ENCODE data around the gene TTC29. TPM values are rescaled to one million over a fixed set of nuclear protein-coding genes. Genes with fewer than 3 reads are reported as not detected.
A peak's percentile ranks its signal among the peaks of the same experiment; 100 is the strongest.

TTC29 gene
- total RNA-seq (2014; rRNA removed; shearing (Covaris generic)) = not detected in 2 replicates
- polyA plus RNA-seq (2015; cell fraction: cytosol; rRNA removed) = not detected in 2 replicates
- not detected in 2 replicates for polyA plus RNA-seq (2015; cell fraction: nucleus; rRNA removed)

GRCh38 chr4:146945556-146946374, at the start of gene TTC29:
Gene TTC29, minus strand, starts transcription at chr4:146945864. Its CDS starts 5,969 bp downstream, at chr4:146939895.
- in situ Hi-C loops (cut with HindIII; ENCODE audit: low pct_unique_long_range_greater_than_20kb, low sequenced_read_pairs) = no loop called here
- peak; percentile 76 for DNase-seq (ENCODE audit: low read depth, low spot score)

DNA sequence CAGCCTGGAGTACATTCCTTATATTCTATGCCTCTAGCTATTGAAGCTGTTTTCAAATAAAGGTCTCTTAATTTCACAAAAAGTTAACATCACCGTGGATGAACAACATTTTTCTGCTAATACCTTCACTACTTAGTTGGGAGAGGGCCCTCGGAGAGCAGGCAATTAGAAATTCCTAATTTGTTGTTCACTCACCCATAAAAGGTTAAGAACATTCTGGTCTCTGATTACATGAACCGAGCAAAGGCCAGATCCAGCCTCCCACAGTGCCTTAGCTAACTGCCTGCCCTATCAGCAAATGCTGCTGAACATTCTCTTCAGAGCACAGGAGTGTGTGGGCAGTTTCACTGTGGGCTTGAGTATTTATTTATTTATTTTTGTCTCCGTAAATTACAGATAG, 36.0 kb upstream of the TTC29 start:
- in situ Hi-C loops (cut with HindIII; ENCODE audit: low pct_unique_long_range_greater_than_20kb, low sequenced_read_pairs) = no loop called here
- DNase-seq (ENCODE audit: low read depth, low spot score) = no peak

DNA sequence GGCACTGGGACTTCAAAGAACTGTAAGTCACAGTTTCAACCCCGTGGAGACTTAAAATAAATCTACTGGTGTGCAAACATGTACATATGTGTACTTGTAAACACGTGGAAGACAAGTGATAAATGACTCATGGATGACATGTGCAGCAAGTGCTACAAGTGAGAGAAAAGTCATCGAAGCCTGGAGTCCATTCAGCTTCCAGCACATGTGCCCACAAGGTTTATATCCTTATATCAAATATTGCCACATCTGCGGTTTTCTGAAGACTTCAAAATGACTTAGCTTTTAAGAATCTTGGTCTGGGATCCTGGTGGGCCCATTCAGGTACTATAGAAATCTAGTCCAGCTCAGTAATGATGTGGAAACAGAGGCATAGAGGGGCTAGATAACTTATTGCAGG, 33.0 kb upstream of the TTC29 start:
- DNase-seq (ENCODE audit: low read depth, low spot score) = no peak
- in situ Hi-C loops (cut with HindIII; ENCODE audit: low pct_unique_long_range_greater_than_20kb, low sequenced_read_pairs) = no loop called here

DNA sequence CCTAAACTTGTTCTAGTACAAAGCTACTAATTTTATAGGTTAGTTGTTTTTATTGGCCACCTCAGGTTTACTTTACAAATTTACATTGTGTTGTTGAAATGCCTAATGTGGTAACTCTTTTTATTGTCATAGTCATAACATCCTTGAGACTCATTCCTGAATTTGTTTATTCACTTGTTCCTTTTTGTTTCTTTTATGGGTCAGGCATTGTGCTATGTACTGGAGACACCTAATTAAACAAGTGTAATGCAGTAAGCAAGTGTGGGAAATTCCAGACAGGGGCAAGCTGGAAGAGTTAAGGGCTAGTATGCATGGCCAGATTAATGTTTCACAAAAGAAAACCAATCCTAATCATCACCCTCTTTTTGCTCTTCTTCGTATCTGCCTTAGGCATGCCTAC, 30.5 kb upstream of the TTC29 start:
- no peak for DNase-seq (ENCODE audit: low read depth, low spot score)
- in situ Hi-C loops (cut with HindIII; ENCODE audit: low pct_unique_long_range_greater_than_20kb, low sequenced_read_pairs) = no loop called here

- DNase-seq (ENCODE audit: low read depth, low spot score) = no peak
- in situ Hi-C loops (cut with HindIII; ENCODE audit: low pct_unique_long_range_greater_than_20kb, low sequenced_read_pairs) = no loop called here
These were observed 29.9 kb upstream of the TTC29 start for GRCh38 chr4:146975527-146975926.

- DNase-seq (ENCODE audit: low read depth, low spot score) = no peak
- in situ Hi-C loops (cut with HindIII; ENCODE audit: low pct_unique_long_range_greater_than_20kb, low sequenced_read_pairs) = no loop called here
These were observed 29.4 kb upstream of the TTC29 start for GRCh38 chr4:146975036-146975435.

GRCh38 chr4:146972036-146972435, 26.4 kb upstream of the TTC29 start:
- DNase-seq (ENCODE audit: low read depth, low spot score) = no peak

DNA sequence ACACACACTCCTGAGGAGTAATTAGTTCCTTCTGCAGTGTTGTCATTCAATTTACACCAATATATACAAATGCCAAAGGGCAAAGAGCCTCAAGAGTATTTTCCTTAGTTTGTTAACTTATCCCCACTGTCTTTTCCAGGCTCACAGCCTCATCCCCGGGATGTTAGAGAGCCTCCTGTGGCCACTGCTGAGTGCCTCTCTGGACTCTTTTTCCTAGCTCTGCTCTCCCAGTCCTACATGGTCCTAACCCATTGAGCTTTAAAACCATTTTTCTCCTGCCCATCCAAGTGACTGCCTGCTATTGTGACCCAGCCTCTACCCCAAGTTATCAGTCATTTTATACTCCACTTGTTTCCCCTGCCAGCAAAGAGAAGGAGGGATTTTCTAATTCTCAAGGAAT, 23.5 kb upstream of the TTC29 start:
- DNase-seq (ENCODE audit: low read depth, low spot score) = no peak
- in situ Hi-C loops (cut with HindIII; ENCODE audit: low pct_unique_long_range_greater_than_20kb, low sequenced_read_pairs) = no loop called here

More at GRCh38 chr4:146972036-146972435, 26.4 kb upstream of the TTC29 start:
- in situ Hi-C loops (cut with HindIII; ENCODE audit: low pct_unique_long_range_greater_than_20kb, low sequenced_read_pairs) = no loop called here

DNA sequence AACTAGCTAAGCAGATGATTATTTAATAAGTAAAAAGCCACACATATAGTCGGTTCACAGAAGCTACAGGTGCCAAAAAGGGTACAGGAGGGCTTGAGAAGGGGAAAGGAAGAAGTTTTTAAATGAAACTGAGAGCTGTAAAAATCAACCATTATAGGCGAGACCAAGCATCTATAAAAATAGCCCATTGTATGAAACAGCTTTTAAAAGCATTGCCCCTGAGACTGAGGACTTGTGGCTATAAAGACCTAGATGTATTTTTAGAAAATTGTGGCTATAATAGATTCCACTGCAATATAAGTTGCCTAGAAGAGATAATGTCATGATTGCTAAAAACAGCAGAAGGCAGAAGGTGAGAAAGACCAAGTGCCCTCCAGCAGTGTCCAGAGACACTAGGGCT, 15.0 kb upstream of the TTC29 start:
- no peak for DNase-seq (ENCODE audit: low read depth, low spot score)
- in situ Hi-C loops (cut with HindIII; ENCODE audit: low pct_unique_long_range_greater_than_20kb, low sequenced_read_pairs) = no loop called here

DNA sequence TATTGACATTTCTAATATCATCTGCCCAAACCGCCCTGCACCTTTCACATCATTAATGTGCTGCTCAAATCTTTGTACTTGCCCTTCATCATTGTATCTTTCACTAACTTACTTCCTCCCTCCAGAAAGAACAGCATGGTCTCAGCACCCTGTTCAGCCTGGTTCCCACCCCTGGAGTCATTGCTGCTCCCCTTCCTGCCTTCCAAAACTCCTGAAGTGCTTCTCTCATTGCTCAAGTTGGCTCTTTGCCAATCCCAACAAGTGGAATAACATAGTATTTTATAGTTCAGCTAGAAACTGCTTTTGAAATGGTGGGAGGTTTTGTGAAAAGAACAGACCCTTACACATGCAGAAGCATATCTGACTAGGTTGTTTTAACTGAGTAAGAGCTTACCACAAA, 14.0 kb upstream of the TTC29 start:
- in situ Hi-C loops (cut with HindIII; ENCODE audit: low pct_unique_long_range_greater_than_20kb, low sequenced_read_pairs) = no loop called here
- no peak for DNase-seq (ENCODE audit: low read depth, low spot score)

GRCh38 chr4:146957237-146957636, 11.6 kb upstream of the TTC29 start:
- DNase-seq (ENCODE audit: low read depth, low spot score) = no peak
- in situ Hi-C loops (cut with HindIII; ENCODE audit: low pct_unique_long_range_greater_than_20kb, low sequenced_read_pairs) = no loop called here

GRCh38 chr4:146952896-146953295, 7.2 kb upstream of the TTC29 start:
- no peak for DNase-seq (ENCODE audit: low read depth, low spot score)
- in situ Hi-C loops (cut with HindIII; ENCODE audit: low pct_unique_long_range_greater_than_20kb, low sequenced_read_pairs) = no loop called here

DNA sequence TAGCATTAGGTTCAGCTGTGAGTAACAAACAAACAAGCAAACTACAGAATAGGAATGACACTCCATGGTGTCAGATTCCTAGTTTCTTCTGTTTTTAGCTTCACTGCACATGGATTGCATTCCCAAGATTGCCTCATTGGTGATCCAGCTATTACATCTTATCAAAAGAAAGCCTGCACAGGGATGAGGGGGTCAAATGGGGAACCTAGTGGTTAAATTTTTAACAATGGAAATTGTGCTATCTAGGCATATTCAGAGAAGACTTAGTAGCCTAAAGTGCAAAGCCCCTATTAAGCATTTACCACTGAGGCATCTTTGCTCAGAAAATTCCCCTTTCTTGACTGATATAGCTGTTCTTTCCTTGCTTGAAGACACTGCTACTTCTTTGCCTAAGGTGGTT, 3.9 kb upstream of the TTC29 start:
- in situ Hi-C loops (cut with HindIII; ENCODE audit: low pct_unique_long_range_greater_than_20kb, low sequenced_read_pairs) = no loop called here
- no peak for DNase-seq (ENCODE audit: low read depth, low spot score)

GRCh38 chr4:146943691-146944375, 1.8 kb downstream of the TTC29 start:
- DNase-seq (ENCODE audit: low read depth, low spot score) = no peak
- in situ Hi-C loops (cut with HindIII; ENCODE audit: low pct_unique_long_range_greater_than_20kb, low sequenced_read_pairs) = no loop called here

- no peak for DNase-seq (ENCODE audit: low read depth, low spot score)
These were observed 13.5 kb downstream of the TTC29 start for GRCh38 chr4:146932116-146932515.

DNA sequence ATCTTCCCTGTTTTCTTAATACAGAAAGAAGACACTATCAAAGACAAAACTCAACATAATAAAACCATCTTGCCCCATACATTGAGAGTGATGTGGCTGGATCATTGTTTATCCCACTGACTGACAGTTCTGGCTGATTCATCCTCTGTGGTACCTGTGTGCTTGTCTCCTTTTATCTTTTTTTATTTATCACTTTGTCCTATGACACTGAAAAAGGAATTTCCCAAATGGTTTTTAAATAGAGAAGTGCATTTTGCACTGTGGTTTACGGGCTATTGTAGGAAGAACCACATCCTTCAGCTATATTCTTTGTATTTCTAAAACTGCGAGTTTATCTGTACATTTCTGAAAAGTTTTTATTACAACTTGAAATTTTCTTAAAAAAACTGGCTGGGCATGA, 15.0 kb downstream of the TTC29 start:
- DNase-seq (ENCODE audit: low read depth, low spot score) = no peak
- in situ Hi-C loops (cut with HindIII; ENCODE audit: low pct_unique_long_range_greater_than_20kb, low sequenced_read_pairs) = no loop called here

More at GRCh38 chr4:146932116-146932515, 13.5 kb downstream of the TTC29 start:
- in situ Hi-C loops (cut with HindIII; ENCODE audit: low pct_unique_long_range_greater_than_20kb, low sequenced_read_pairs) = no loop called here

DNA sequence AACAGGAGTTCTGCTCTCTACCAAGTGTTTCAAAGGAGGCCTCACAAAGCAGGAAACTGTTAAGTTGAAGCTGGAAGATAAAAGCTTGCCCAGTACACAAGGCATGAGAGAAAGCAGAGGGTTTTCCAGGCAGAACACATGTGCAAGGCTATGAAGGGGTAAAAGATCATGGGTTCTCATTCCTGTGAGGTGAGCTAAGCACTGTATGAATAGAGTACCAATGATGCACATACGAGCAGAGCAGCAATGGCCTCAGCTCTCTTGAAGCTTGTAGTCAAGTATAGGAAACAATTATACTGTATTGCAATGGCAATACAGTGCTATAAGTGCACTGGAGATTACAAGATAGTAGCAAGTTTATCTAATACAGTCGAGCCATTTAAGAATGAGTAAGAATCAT, 18.0 kb downstream of the TTC29 start:
- DNase-seq (ENCODE audit: low read depth, low spot score) = no peak
- in situ Hi-C loops (cut with HindIII; ENCODE audit: low pct_unique_long_range_greater_than_20kb, low sequenced_read_pairs) = no loop called here

- in situ Hi-C loops (cut with HindIII; ENCODE audit: low pct_unique_long_range_greater_than_20kb, low sequenced_read_pairs) = no loop called here
These were observed 29.1 kb downstream of the TTC29 start for GRCh38 chr4:146916479-146917076.

More at GRCh38 chr4:146916479-146917076, 29.1 kb downstream of the TTC29 start:
- DNase-seq (ENCODE audit: low read depth, low spot score) = peak; percentile 46
